Measurements from ENCODE around the gene ZXDC. TPM values are rescaled to one million over a fixed set of nuclear protein-coding genes. Genes with fewer than 3 reads are reported as not detected.

The ZXDC gene
- total RNA-seq, 1 donor from 2014 or later, result 26.6 TPM

- no peak for TF ChIP-seq CTCF (IDR thresholded peaks at IDR 0.05)
- H3K4me3 Mint-ChIP-seq (ENCODE audit: unreplicated experiment), result no peak overlapping the region
- no peak overlapping the region for H3K27ac Mint-ChIP-seq (ENCODE audit: unreplicated experiment)
- no peak for DNase-seq (ENCODE audit: low spot score)
- no peaks in the 10 kb centered on the region for H3K4me1 Mint-ChIP-seq (ENCODE audit: low read depth)
- H3K9me3 Mint-ChIP-seq (ENCODE audit: low read depth), result no peaks in the 10 kb centered on the region
- H3K36me3 Mint-ChIP-seq (ENCODE audit: low read depth), result peaks cover 34% of the 10 kb centered on the region
- no peaks in the 10 kb centered on the region for H3K27me3 Mint-ChIP-seq (ENCODE audit: low read depth)
Observed at GRCh38 chr3:126456766-126457388, 18.8 kb downstream of the ZXDC start.

- H3K36me3 Mint-ChIP-seq (ENCODE audit: low read depth), result peaks cover 34% of the 10 kb centered on the region
- no peaks in the 10 kb centered on the region for H3K27me3 Mint-ChIP-seq (ENCODE audit: low read depth)
- H3K4me1 Mint-ChIP-seq (ENCODE audit: low read depth), result no peaks in the 10 kb centered on the region
- DNase-seq (ENCODE audit: low spot score), result no peak
- no peaks in the 10 kb centered on the region for H3K9me3 Mint-ChIP-seq (ENCODE audit: low read depth)
- no peak overlapping the region for H3K27ac Mint-ChIP-seq (ENCODE audit: unreplicated experiment)
- no peak for TF ChIP-seq CTCF (IDR thresholded peaks at IDR 0.05)
- H3K4me3 Mint-ChIP-seq (ENCODE audit: unreplicated experiment), result no peak overlapping the region
Observed at GRCh38 chr3:126456211-126456610, 19.5 kb downstream of the ZXDC start.

GRCh38 chr3:126454437-126455198, 21.1 kb downstream of the ZXDC start:
- H3K27ac Mint-ChIP-seq (ENCODE audit: unreplicated experiment), result no peak overlapping the region
- peaks cover 30% of the 10 kb centered on the region for H3K36me3 Mint-ChIP-seq (ENCODE audit: low read depth)
- no peaks in the 10 kb centered on the region for H3K4me1 Mint-ChIP-seq (ENCODE audit: low read depth)
- DNase-seq (ENCODE audit: low spot score), result no peak
- no peak for TF ChIP-seq CTCF (IDR thresholded peaks at IDR 0.05)
- no peaks in the 10 kb centered on the region for H3K9me3 Mint-ChIP-seq (ENCODE audit: low read depth)
- no peaks in the 10 kb centered on the region for H3K27me3 Mint-ChIP-seq (ENCODE audit: low read depth)
- no peak overlapping the region for H3K4me3 Mint-ChIP-seq (ENCODE audit: unreplicated experiment)

- H3K27ac Mint-ChIP-seq (ENCODE audit: unreplicated experiment), result no peak overlapping the region
- H3K4me3 Mint-ChIP-seq (ENCODE audit: unreplicated experiment), result no peak overlapping the region
- H3K36me3 Mint-ChIP-seq (ENCODE audit: low read depth), result peaks cover 31% of the 10 kb centered on the region
- no peak for DNase-seq (ENCODE audit: low spot score)
- no peaks in the 10 kb centered on the region for H3K4me1 Mint-ChIP-seq (ENCODE audit: low read depth)
- no peaks in the 10 kb centered on the region for H3K27me3 Mint-ChIP-seq (ENCODE audit: low read depth)
- H3K9me3 Mint-ChIP-seq (ENCODE audit: low read depth), result no peaks in the 10 kb centered on the region
- TF ChIP-seq CTCF (IDR thresholded peaks at IDR 0.05), result no peak
Observed at GRCh38 chr3:126454025-126454424, 21.7 kb downstream of the ZXDC start.

GRCh38 chr3:126452213-126452612, 23.5 kb downstream of the ZXDC start:
- Mint-ChIP-seq H3K36me3 (ENCODE audit: low read depth) (peaks cover 24% of the 10 kb centered on the region), H3K4me1 (ENCODE audit: low read depth) (no peaks in the 10 kb centered on the region), H3K9me3 (ENCODE audit: low read depth) (no peaks in the 10 kb centered on the region), H3K27me3 (ENCODE audit: low read depth) (no peaks in the 10 kb centered on the region), H3K27ac (ENCODE audit: unreplicated experiment) (no peak overlapping the region), H3K4me3 (ENCODE audit: unreplicated experiment) (no peak overlapping the region)
- TF ChIP-seq CTCF (IDR thresholded peaks at IDR 0.05), result no peak
- DNase-seq (ENCODE audit: low spot score), result no peak

Data from chondrocyte (in vitro differentiated cells).